Measurements from ENCODE around the gene MPRIP. TPM values are rescaled to one million over a fixed set of nuclear protein-coding genes. Genes with fewer than 3 reads are reported as not detected.
A peak's percentile ranks its signal among the peaks of the same experiment; 100 is the strongest.

MPRIP gene
- total RNA-seq, 1 experiment from 2014 or later = 132 TPM

DNA sequence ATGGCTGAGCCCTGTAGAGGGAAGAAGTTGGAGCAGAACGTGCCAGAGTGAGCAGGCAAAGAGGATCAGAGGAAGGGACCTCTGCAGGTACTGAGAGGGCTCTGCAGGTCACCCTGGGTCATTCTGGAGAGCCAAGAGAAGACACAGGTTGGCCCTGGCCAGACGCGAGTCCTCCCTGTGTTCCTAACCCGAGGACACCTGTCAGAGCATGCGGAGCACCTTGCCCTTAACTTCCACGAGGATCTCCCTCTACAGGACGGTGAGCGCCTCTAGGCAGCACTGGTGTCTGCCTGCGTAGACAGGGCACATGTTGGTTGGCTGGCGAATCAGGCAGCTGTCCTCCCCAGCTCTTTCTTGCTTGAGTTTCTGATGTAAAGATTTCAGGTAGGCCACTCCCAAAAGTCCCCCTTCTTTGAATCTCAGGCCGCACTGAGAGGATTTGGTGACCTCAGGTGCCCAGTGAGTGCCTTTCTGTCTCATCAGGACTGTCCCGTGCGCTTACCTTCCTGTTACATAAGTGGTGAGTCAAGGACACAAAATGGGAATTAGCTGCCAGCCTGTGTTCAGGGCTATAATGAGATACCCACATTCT is 45.3 kb downstream of the MPRIP start:
- peak overlapping the region in 1 of 3 experiments; percentile 2; a peak in 1 of 7 replicates for H3K27ac Mint-ChIP-seq
- H3K4me1 Mint-ChIP-seq = peaks cover 13 to 19% of the 10 kb centered on the region in 2 experiments
- no peak overlapping the region for H3K27ac ChIP-seq (ENCODE audit: insufficient read length, low read depth, low read length)
- no peak for TF ChIP-seq CTCF (conservative IDR thresholded peaks at IDR 0.05)
- WGBS (ENCODE audit: extremely low coverage, insufficient read length, low lambda C conversion rate) = no CpG with 5 or more reads among the region's 13 CpGs
- no peaks in the 10 kb centered on the region for H3K27me3 Mint-ChIP-seq (ENCODE audit: low read depth)
- H3T11ph ChIP-seq (ENCODE audit: low read length) = no peak overlapping the region
- H2BK20ac ChIP-seq (ENCODE audit: low read depth, low read length, poor library complexity, severe bottlenecking) = no peak overlapping the region
- no peak overlapping the region for H3K23ac ChIP-seq (ENCODE audit: insufficient read length, low read depth, low read length)
- H4K91ac ChIP-seq (ENCODE audit: insufficient read length, low read depth, low read length) = no peak overlapping the region
- H3K79me2 ChIP-seq (ENCODE audit: insufficient read depth, low read length) = no peaks in the 10 kb centered on the region
- no peaks in the 10 kb centered on the region for H4K20me1 ChIP-seq (ENCODE audit: control insufficient read depth, insufficient read depth, insufficient read length)
- H2BK15ac ChIP-seq (ENCODE audit: low read depth, low read length) = no peak overlapping the region
- no peak for DNase-seq
- H2BK5ac ChIP-seq (ENCODE audit: insufficient read length, low read length) = no peak overlapping the region
- no peak overlapping the region for H2AK5ac ChIP-seq (ENCODE audit: insufficient read length, low read length)
- no peaks in the 10 kb centered on the region for H3K27me3 ChIP-seq (ENCODE audit: insufficient read depth, low read length)
- H3K9me3 ChIP-seq (ENCODE audit: control insufficient read depth, low read depth, low read length) = no peaks in the 10 kb centered on the region
- no peak overlapping the region for H3K18ac ChIP-seq (ENCODE audit: insufficient read length, low read depth, low read length)
- H3K79me1 ChIP-seq (ENCODE audit: insufficient read depth, low read depth, low read length, poor library complexity, severe bottlenecking) = no peaks in the 10 kb centered on the region
- H3K36me3 Mint-ChIP-seq (ENCODE audit: insufficient read depth in 1 of 3, low read depth in 3 of 3) = peaks cover 3 to 25% (median 9%) of the 10 kb centered on the region in 3 experiments
- H3K23me2 ChIP-seq (ENCODE audit: insufficient read length, low read depth, low read length, poor library complexity, severe bottlenecking) = no peaks in the 10 kb centered on the region
- no peak overlapping the region for H2BK120ac ChIP-seq (ENCODE audit: low read depth, low read length, poor library complexity, severe bottlenecking)
- H3K9me3 Mint-ChIP-seq = no peaks in the 10 kb centered on the region
- H3K14ac ChIP-seq (ENCODE audit: insufficient read depth, low read length) = no peak overlapping the region
- no peak overlapping the region for H3K9ac ChIP-seq (ENCODE audit: extremely low read depth, insufficient read length, low read length)
- H3K4me1 ChIP-seq (ENCODE audit: insufficient read depth, low read length) = peaks cover 2% of the 10 kb centered on the region
- no peak overlapping the region for H3K56ac ChIP-seq (ENCODE audit: insufficient read length, low read depth, low read length)
- H4K5ac ChIP-seq (ENCODE audit: insufficient read length, low read depth, low read length) = no peak overlapping the region
- H2AFZ ChIP-seq (ENCODE audit: low read length) = no peak overlapping the region
- H2BK12ac ChIP-seq (ENCODE audit: insufficient read length, low read depth, low read length) = no peak overlapping the region
- no peak overlapping the region for H3K4me2 ChIP-seq (ENCODE audit: insufficient read depth, insufficient read length, low read length)
- H4K8ac ChIP-seq (replicated peaks; ENCODE audit: insufficient read length, low read depth, low read length) = no peak overlapping the region
- no peak overlapping the region for H3K4ac ChIP-seq (ENCODE audit: low read depth, low read length)
- H3K4me3 Mint-ChIP-seq = no peak overlapping the region

All from H9 (cell line).